NCI-H510A treated with DMSO at 0.1 percent for 48 hours (cell line): ENCODE results near the gene ATXN7L1.
A peak's percentile ranks its signal among the peaks of the same experiment; 100 is the strongest.

Experiments
- DNase-seq: peaks from one replicate; lab custom pipeline; 2025; lab: John Stamatoyannopoulos, UW

Gene ATXN7L1

DNA sequence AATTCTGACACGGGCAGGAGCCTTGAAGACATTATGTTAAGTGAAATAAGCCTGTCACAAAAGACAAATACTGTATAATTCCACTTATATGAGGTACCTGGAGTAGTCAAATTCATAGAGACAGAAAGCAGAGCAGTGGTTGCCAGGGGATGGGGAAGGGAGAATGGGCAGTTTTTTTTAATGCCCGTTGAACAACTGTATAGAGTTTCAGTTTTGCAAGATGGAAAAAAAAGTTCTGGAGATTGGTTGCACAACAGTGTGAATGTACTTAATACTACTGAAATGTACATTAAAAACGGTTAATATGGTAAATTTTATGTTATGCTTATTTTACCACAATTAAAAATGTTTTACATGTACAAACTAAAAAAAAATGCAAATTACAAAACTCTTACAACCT lies 231.5 kb downstream of the ATXN7L1 start:
- DNase-seq = no peak

GRCh38 chr7:105643851-105644250 lies 232.5 kb downstream of the ATXN7L1 start:
- DNase-seq = no peak

DNA sequence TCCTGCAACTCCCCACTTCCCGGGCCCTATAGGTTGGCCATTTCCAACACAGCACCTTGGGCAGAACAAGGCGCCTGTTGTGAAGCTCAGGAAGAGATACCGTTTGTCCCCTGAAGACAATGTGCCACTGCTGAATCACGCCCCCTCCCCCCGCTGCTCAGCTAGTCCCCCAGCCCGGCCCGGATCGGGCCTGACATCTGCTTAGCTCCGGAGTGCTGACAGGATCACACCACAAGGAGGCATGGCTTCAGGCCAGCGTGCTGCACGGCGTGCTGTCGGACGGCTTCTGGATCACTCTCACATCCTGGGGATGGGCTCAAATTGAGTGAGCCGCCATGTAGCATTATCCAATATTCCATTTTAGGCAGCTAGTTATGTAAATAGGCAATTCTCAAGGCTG lies 233.0 kb downstream of the ATXN7L1 start:
- DNase-seq = no peak

- DNase-seq = no peak
These were observed 234.1 kb downstream of the ATXN7L1 start for GRCh38 chr7:105642264-105642663.

- no peak for DNase-seq
These were observed 235.2 kb downstream of the ATXN7L1 start for GRCh38 chr7:105640956-105641810.

DNA sequence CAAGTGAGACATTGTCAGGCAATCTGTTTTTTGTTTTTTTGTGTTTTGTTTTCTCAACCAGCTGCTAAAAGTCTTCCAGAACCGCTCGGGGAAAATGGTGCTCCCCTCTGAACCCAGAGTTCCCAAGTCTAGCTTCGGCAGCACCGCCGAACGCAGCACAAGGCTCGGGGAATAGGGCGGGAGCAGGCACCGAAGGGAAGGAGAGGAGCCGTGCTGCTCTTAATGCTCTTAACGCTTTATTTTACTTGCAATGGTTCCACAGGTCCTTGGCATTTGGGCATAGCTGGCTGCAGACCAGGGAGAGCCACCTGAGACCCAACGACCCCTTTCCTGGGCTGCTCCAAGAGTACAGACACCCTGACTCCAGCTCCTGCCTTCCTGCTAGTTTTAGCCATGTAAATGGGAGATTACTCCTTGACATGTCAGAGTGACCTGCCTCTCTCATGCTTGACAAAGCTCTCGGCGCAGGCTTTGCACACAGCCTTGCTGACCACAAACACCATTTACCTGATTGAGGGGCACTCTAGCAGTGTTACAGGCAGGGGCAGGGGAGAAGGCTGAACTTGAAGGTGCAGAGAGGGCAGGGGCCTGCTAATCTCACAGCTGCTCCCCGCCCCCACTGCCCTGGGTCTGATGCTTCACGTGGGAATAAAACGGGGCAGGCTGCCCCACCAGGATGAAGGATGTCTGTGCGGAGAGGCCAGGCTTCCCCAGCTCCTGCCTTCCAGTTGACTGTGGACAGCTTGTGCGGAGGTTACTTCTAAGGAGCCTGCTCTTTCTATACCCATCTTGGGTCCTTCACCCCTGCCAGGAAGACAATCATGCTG lies 236.5 kb downstream of the ATXN7L1 start:
- DNase-seq = no peak

GRCh38 chr7:105638902-105639495 lies 237.4 kb downstream of the ATXN7L1 start:
- DNase-seq = peak; percentile 46

DNA sequence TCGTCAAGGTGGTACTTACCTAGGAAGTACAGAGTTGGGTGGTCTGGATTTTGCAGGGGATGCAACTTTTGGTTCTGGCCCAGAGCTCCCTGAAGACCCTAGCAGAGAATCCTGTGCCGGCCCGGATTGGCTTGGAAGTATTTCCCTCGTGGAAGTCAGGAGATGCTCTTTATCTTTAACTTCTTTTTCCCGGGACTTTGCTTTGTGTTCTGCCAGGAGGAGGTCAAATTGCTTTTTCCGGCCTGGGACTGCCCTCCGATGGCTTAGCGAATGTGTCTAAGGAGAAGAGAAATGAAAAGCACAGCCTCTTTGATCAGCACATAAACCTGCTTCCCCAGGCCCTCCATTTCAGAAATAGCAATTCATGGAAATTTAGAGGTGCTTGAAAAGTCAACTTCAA lies 238.1 kb downstream of the ATXN7L1 start:
- DNase-seq = no peak

- peak; percentile 93 for DNase-seq
These were observed 238.6 kb downstream of the ATXN7L1 start for GRCh38 chr7:105637755-105638154.

DNA sequence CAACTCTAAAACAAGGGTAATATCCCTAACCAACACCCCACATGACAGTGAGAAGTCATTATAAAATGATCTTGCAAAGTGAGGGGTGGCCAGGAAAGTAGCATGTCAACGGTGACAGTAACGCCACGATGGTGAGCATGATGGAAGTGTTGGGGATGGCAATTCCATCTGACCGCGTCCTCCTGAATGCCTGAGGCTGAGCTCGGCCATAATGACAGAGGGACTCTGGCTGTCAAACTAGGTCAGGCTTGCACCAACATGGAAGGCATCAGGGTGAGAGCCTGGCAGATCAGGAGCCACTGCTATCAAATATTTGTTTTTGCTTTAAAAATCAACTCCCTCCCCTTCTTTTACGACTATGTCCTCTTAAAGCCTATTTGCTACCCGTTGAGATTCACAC lies 239.4 kb downstream of the ATXN7L1 start:
- no peak for DNase-seq

DNA sequence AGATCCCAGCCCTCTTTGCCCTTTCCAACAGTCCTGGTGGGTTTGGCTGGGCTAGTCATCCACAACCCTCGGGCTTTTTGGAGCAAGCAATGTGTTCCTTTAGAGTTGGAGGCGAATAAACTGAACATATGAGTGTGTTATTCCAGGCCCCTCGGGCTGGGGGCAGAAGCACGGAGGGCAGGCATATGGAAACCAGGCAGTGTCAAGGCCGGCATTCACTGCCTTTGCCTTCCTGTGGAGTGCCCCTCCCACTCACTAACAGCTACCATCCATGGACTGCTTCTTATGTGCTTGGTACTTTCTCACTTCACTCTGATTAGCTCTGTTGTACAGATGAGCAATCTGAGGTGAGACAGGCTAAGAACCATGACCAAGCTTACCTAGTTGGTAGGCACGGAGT lies 241.2 kb downstream of the ATXN7L1 start:
- DNase-seq = no peak

DNA sequence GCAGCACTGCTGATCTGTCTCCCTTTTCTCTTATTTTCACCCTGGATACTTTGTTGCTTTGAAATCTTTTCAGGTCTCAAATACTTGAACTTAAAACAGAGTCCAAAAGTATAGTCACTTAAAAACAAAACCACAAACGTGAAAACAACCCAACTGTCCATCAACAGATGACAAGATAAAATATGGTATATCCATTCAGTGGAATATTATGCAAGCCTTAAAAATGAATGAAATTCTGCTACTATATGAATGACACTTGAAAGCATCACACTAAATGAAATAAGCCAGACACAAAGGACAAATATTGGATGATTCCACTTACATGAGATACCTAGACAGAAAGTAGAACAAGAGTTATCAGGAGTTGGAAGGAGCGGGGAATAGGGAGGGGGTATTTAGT lies 250.4 kb downstream of the ATXN7L1 start:
- DNase-seq = no peak

GRCh38 chr7:105623906-105624305 lies 252.5 kb downstream of the ATXN7L1 start:
- no peak for DNase-seq

DNA sequence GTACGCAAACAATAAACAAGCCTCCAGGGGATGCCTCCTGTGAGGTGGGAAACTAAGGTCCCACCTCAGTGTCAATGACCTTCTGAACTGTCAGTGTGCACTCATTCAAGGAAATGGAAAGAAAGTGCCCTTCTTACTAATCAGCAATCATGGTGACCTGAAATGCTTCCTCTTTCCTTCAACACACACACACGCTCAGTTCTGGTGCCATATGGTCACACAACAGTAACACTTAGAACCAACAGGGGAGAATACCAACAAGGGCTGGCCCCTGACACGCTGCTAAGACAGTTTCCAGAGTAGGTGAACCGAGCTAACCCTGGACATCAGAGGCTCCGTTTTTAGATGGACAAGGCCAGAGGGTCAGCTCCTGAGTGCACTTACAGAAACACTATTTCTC lies 253.0 kb downstream of the ATXN7L1 start:
- DNase-seq = no peak

- DNase-seq = no peak
These were observed 254.2 kb downstream of the ATXN7L1 start for GRCh38 chr7:105622106-105622731.

GRCh38 chr7:105621617-105622016 lies 254.8 kb downstream of the ATXN7L1 start:
- DNase-seq = no peak

- DNase-seq = no peak
These were observed 255.2 kb downstream of the ATXN7L1 start for GRCh38 chr7:105621176-105621575.

- DNase-seq = no peak
These were observed 256.8 kb downstream of the ATXN7L1 start for GRCh38 chr7:105619590-105619989.

DNA sequence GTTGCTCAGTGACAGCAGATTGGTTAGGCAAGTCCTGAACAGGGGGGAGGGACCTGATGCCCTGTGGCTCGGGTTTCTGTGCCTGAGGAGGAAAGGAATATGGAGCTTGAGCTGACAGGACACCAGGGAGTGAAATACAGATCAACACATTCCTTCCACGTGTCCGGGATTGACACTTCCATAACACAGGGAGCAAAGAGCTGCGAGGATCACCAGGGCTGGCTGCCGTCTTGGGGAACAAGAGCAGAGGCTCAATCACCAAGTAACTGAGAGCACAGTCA lies 258.4 kb downstream of the ATXN7L1 start:
- no peak for DNase-seq

DNA sequence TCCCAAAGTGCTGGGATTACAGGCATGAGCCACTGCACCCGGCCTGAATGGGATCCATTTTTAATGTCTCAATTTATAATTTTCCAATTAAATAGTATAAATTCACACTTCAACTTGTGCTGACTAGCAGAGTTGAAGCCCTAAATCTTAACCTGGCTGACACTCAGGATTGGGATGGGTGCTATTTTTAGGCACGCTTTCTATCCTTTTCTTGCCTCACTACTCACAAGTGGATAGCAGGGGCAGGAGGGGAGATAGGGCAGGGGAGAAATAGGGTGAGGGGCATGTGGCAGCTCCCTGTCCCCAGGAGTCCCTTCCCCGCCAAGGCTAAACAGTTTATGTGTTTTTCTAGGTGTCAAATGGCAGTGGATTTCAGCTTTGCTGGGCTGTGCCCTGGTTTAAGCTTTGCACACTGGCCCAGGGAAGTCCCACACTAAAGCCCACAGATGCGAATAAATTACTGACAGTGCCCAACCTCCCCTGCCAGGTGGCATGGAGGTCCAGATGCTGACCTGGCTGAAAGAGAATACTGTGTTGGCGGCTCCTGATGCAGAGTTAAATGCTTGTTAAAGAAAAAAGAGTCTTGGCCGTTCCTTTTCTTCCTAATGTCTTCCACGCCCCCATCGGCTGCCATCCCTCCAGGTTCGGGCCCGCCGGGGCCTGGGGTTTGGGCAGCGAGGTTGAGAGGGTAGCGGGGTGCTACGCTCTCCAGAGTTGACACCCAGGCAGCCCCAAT lies 259.0 kb downstream of the ATXN7L1 start:
- DNase-seq = no peak

GRCh38 chr7:105614341-105614840 lies 262.0 kb downstream of the ATXN7L1 start:
- DNase-seq = no peak
